CD8-positive, alpha-beta memory T cell (primary cell): ENCODE measurements around the gene PUM2. TPM values are rescaled to one million over a fixed set of nuclear protein-coding genes. Genes with fewer than 3 reads are reported as not detected.

Experiments used
- CTCF ChIA-PET: fragments of 350-600 bp; sonication (Branson Sonifier 250); formaldehyde crosslinking; loops from one replicate; lab custom pipeline; 2021; ENCODE audit warnings: antibody characterized with exemption; lab: Charles Lee
- POLR2A ChIA-PET: fragments of 350-600 bp; sonication (Branson Sonifier 250); formaldehyde crosslinking; loops from one replicate; lab custom pipeline; 2021; ENCODE audit warnings: antibody characterized with exemption; lab: Charles Lee
- DNase-seq, 5 donors: peaks; one replicate each; pipeline versions ENCODE4 v3.0.0 to v3.0.0-alpha.2; 2020 to 2022; ENCODE audit warnings: mixed read lengths in 1 of 5
- H3K27ac ChIP-seq: one replicate; pipeline ENCODE4 v1.7.0; 2013; ENCODE audit warnings: low read depth, mild to moderate bottlenecking, low read length, moderate library complexity
- H3K27me3 ChIP-seq: 2 replicates; pipeline ENCODE4 v1.7.0; 2013; ENCODE audit warnings: low read length, mild to moderate bottlenecking; ENCODE audit not compliant: insufficient read depth, poor library complexity, severe bottlenecking
- H3K36me3 ChIP-seq: 2 replicates; pipeline ENCODE4 v1.7.0; 2013; ENCODE audit warnings: mild to moderate bottlenecking, low read length, moderate library complexity; ENCODE audit not compliant: insufficient read depth
- H3K4me1 ChIP-seq: 2 replicates; pipeline ENCODE4 v1.7.0; 2013; ENCODE audit warnings: mild to moderate bottlenecking, low read length, moderate library complexity; ENCODE audit not compliant: insufficient read depth
- H3K4me3 ChIP-seq: 2 replicates; pipeline ENCODE4 v1.7.0; 2013; ENCODE audit warnings: mild to moderate bottlenecking, low read length
- H3K9me3 ChIP-seq: 2 replicates; pipeline ENCODE4 v1.7.0; 2013; ENCODE audit warnings: mild to moderate bottlenecking, low read length
- H3K27ac Mint-ChIP-seq, 8 donors: one replicate each; pipeline ENCODE4 v1.8.0; 2020 to 2021; ENCODE audit warnings: mixed read lengths in 8 of 8, mild to moderate bottlenecking in 6 of 8, inconsistent platforms in 3 of 8, moderate library complexity in 3 of 8
- H3K27me3 Mint-ChIP-seq, 2 donors: one replicate each; pipeline ENCODE4 v1.8.0; 2020 to 2021; ENCODE audit warnings: mixed read lengths in 2 of 2, mild to moderate bottlenecking in 1 of 2, moderate library complexity in 1 of 2
- H3K36me3 Mint-ChIP-seq, 3 donors: one replicate each; pipeline ENCODE4 v1.8.0; 2020 to 2021; ENCODE audit warnings: mixed read lengths in 3 of 3, inconsistent platforms in 1 of 3, mild to moderate bottlenecking in 1 of 3
- H3K4me1 Mint-ChIP-seq, 3 donors: one replicate each; pipeline ENCODE4 v1.8.0; 2020 to 2021; ENCODE audit warnings: mixed read lengths in 3 of 3, inconsistent platforms in 1 of 3, mild to moderate bottlenecking in 1 of 3
- H3K4me3 Mint-ChIP-seq, 7 donors: one replicate each; pipeline ENCODE4 v1.8.0; 2020 to 2021; ENCODE audit warnings: mixed read lengths in 7 of 7, mild to moderate bottlenecking in 6 of 7, moderate library complexity in 4 of 7, inconsistent platforms in 2 of 7
- H3K9me3 Mint-ChIP-seq, 5 donors: one replicate each; pipeline ENCODE4 v1.8.0; 2020 to 2022; ENCODE audit warnings: mixed read lengths in 5 of 5, mild to moderate bottlenecking in 3 of 5, moderate library complexity in 2 of 5, inconsistent platforms in 1 of 5
- polyA plus RNA-seq: library from polyadenylated mRNA; unstranded; fragments of 300-500 nt; fragmentation: Illumina TruSeq; gene quantifications from one replicate; pipeline ENCODE4 v1.2.3, GENCODE V29; 2021
- total RNA-seq, 2 experiments: library from RNA; stranded (reverse); gene quantifications; one replicate each; pipeline ENCODE4 v1.2.3, GENCODE V29; 2021

Gene PUM2
- total and polyA plus RNA-seq, 3 experiments from 2014 or later, result 17.0 to 121 (median 120) TPM

DNA sequence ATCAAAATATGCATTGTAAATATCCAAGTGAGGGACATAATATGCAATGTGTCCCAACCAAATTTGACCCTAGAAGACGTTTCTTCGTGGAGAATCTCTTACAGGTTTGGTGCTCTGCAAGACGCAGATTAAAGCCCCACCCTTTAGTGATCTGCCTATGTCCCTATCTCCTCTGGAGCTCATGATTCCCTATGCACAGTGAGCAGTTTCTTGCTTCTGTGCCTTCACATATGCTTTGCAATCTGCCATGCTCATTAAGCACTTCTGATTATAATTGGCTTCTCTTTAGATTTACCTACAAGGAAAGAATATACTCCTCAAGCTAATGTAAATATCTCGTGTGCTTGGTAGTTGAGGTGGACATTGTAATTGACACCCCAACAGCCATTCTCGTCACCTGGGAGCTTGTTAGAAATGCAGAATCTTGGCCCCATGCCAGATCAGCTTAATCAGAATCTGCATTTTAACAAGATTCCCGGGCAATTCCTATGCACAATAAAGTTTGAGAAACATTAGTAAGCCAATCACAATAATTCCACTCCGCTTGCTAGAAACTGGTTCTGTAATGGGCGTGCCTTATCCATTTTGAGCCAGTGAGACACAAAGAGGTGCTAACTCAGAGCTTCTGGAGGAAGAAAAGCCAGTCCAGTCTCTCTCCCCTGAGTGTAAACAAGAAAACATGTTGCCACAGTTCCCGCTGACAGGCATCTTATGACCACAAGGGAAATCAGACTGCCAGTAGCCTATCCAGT is 2.8 kb upstream of the PUM2 start:
- H3K27ac Mint-ChIP-seq, result peak overlapping the region in 5 of 8 donors; percentile 32 to 85 (median 66)
- Histone ChIP-seq H3K27ac (no peak overlapping the region), H3K4me3 (no peak overlapping the region), H3K4me1 (peaks cover 28% of the 10 kb centered on the region), H3K27me3 (no peaks in the 10 kb centered on the region), H3K36me3 (no peaks in the 10 kb centered on the region), H3K9me3 (no peaks in the 10 kb centered on the region)
- no peak for DNase-seq
- H3K4me1 Mint-ChIP-seq, result peaks cover 16% of the 10 kb centered on the region in 3 donors
- no peaks in the 10 kb centered on the region for H3K9me3 Mint-ChIP-seq
- no peaks in the 10 kb centered on the region for H3K27me3 Mint-ChIP-seq
- H3K4me3 Mint-ChIP-seq, result peak overlapping the region in 1 of 7 donors; percentile 61
- CTCF ChIA-PET, result interaction anchor here (1.2 to 1.6 kb wide), 3 partner anchors 27 to 290 kb away, joined by 3 read pairs; no protein-coding TSS in a partner anchor
- H3K36me3 Mint-ChIP-seq, result peaks cover 0 to 9% (median 3%) of the 10 kb centered on the region in 3 donors
- POLR2A ChIA-PET, result interaction anchor here (2.7 kb wide), 1 partner anchor 94 kb away, joined by 20 read pairs; the partner anchor contains the start of gene RHOB

DNA sequence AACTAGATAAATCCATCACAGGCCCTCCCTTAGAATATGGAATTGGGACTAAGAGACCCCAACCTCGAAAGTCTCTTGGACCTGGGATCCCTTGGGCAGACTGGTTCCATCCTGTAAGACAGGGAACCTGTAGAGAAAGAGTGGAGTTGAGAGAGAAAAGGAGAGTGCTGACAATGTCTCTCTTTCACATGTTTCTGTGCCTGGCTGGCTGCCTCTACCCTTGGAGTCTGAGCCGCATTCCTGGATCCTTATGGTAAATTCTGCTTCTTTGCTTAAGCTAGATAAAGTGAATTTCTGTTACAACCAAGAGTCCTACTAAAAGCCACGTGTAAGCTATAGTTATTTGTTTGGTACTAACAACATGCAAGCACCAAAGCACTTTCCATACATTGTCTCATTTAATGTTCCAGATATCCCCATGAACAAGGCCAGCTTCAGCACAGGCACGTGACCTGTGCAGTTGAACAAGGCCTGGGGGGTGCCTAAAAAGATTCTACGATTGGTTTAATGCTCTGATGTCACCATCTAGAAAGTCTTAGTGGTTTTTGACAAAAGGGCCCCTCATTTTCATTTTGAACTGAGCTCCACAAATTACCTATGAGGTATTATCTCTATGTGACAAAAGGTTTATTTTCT is 2.1 kb upstream of the PUM2 start:
- Mint-ChIP-seq H3K27ac (peak overlapping the region in 2 of 8 donors; percentile 32 to 78), H3K4me1 (peaks cover 20 to 22% (median 21%) of the 10 kb centered on the region in 3 donors)

DNA sequence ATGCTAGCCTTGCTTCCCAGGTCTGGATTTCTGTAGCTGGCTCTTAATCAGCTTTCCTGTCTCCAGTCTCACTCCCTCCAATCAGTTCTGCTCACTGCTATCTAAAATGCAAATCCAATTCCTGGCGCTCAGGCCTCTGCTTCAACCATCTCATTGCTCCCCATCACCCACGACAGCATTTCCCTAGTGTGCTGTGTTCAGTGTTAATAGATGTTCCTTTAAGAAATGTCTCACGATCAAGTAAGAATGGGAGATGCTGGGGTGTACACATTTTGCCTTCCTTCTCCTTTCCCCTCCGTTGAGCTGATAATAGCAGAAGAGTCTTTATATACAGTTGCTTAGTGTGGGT is 1.6 kb upstream of the PUM2 start:
- H3K9me3 Mint-ChIP-seq, result no peaks in the 10 kb centered on the region
- peaks cover 38% of the 10 kb centered on the region for H3K4me1 ChIP-seq
- H3K4me3 Mint-ChIP-seq, result no peak overlapping the region
- H3K9me3 ChIP-seq, result no peaks in the 10 kb centered on the region
- peaks cover 0 to 14% (median 4%) of the 10 kb centered on the region in 3 donors for H3K36me3 Mint-ChIP-seq
- H3K27ac Mint-ChIP-seq, result no peak overlapping the region
- H3K36me3 ChIP-seq, result no peaks in the 10 kb centered on the region
- peak overlapping the region; percentile 89 for H3K27ac ChIP-seq
- POLR2A ChIA-PET, result interaction anchor here (2.7 kb wide), 1 partner anchor 95 kb away, joined by 20 read pairs; the partner anchor contains the start of gene RHOB
- H3K4me3 ChIP-seq, result peak overlapping the region; percentile 88
- H3K27me3 ChIP-seq, result no peaks in the 10 kb centered on the region
- no peaks in the 10 kb centered on the region for H3K27me3 Mint-ChIP-seq
- peaks cover 24 to 26% (median 26%) of the 10 kb centered on the region in 3 donors for H3K4me1 Mint-ChIP-seq
- DNase-seq, result no peak
- CTCF ChIA-PET, result interaction anchor here (1.4 to 1.8 kb wide), 5 partner anchors 26 to 299 kb away, joined by 3 to 14 read pairs (median 3); partner anchors contain the start of genes HS1BP3 and RHOB

More for the DNA sequence above, 2.1 kb upstream of the PUM2 start:
- H3K9me3 ChIP-seq, result no peaks in the 10 kb centered on the region
- H3K27me3 ChIP-seq, result no peaks in the 10 kb centered on the region
- H3K4me3 ChIP-seq, result no peak overlapping the region
- ChIA-PET CTCF (interaction anchor here (1.2 to 1.8 kb wide), 5 partner anchors 26 to 298 kb away, joined by 3 to 14 read pairs (median 3); partner anchors contain the start of gene HS1BP3), POLR2A (interaction anchor here (2.7 kb wide), 1 partner anchor 94 kb away, joined by 20 read pairs; the partner anchor contains the start of gene RHOB)
- Mint-ChIP-seq H3K27me3 (no peaks in the 10 kb centered on the region), H3K36me3 (peaks cover 0 to 12% (median 4%) of the 10 kb centered on the region in 3 donors), H3K4me3 (no peak overlapping the region), H3K9me3 (no peaks in the 10 kb centered on the region)
- H3K27ac ChIP-seq, result peak overlapping the region; percentile 89
- H3K4me1 ChIP-seq, result peaks cover 33% of the 10 kb centered on the region
- no peak for DNase-seq
- no peaks in the 10 kb centered on the region for H3K36me3 ChIP-seq

DNA sequence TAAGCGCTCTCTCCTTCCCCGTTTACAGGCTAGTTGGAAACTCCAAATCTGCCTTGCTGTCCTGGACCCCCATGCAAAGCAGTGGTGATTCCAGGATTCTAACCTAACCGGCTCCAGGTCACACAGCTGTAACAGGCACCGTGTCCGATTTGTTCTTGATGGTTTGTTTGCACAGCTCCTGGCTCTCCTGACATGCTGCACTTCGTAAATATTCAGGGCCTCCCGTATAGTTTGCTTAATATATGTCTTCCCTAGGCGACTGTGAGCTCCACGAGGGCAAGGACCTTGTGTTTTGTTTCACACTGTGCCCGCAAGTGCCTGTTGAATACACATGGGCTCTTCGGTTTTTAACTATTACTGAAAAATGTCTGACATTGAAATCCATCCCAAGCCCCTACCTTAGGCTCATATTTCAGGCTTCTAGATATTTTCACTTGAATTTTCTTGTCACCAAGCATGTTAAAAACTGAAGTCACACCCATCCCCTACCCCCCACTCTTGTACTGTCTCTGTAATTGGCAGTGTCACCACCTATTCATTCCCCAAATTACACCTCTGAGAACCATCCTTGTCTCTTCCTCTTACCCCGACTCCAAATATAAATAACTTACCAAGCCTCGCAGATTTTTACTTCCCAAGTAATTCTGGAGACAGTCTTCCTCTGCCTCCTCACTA is 1.0 kb upstream of the PUM2 start:
- Mint-ChIP-seq H3K4me3 (no peak overlapping the region), H3K36me3 (peaks cover 0 to 14% (median 6%) of the 10 kb centered on the region in 3 donors), H3K27me3 (no peaks in the 10 kb centered on the region), H3K27ac (no peak overlapping the region), H3K9me3 (no peaks in the 10 kb centered on the region), H3K4me1 (peaks cover 29 to 32% (median 31%) of the 10 kb centered on the region in 3 donors)
- H3K4me3 ChIP-seq, result peak overlapping the region; percentile 88
- no peak for DNase-seq
- ChIA-PET POLR2A (interaction anchor here (2.7 kb wide), 1 partner anchor 95 kb away, joined by 20 read pairs; the partner anchor contains the start of gene RHOB), CTCF (interaction anchor here (1.4 to 1.8 kb wide), 3 partner anchors 25 to 299 kb away, joined by 3 to 14 read pairs (median 4); partner anchors contain the start of genes HS1BP3 and RHOB)
- H3K36me3 ChIP-seq, result no peaks in the 10 kb centered on the region
- H3K9me3 ChIP-seq, result no peaks in the 10 kb centered on the region
- peaks cover 43% of the 10 kb centered on the region for H3K4me1 ChIP-seq
- H3K27ac ChIP-seq, result peak overlapping the region; percentile 89
- H3K27me3 ChIP-seq, result no peaks in the 10 kb centered on the region

DNA sequence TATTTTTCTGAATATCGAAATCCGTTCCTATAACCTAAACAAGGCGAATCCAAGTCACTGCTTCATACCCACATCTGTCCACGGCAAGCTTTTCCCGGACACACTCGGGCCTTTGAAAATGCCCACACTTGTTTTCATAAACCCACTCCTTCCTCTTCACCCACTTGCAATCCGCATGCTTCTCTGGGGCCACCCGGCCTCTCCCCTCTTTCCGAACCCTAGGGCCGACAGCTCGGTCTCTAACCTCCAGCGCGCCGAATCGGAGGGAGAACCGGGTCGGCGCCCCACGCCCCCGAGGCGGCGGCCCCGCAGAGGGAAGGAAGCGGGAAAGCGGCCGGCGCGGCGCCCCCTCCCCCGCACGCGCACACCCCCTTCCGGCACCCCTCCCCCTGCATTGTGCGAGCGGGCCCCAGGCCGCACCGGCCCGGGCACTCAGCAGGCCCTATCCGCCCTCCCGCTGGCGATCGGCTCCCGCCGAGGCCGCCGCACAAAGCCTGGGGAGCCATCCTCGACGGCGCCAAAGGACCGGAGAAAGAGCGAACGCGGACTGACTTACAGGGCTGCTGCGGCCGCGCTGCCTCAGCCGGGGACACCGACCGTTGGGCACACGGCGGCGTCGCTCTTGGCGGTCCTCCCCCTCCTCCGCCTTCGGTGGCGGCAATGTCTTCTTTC is 467 bp downstream of the PUM2 start:
- peaks cover 58% of the 10 kb centered on the region for H3K4me1 ChIP-seq
- no peaks in the 10 kb centered on the region for H3K36me3 ChIP-seq
- peak overlapping the region; percentile 74 for H3K27ac ChIP-seq
- no peaks in the 10 kb centered on the region for H3K9me3 Mint-ChIP-seq
- H3K27me3 Mint-ChIP-seq, result no peaks in the 10 kb centered on the region
- H3K27me3 ChIP-seq, result no peaks in the 10 kb centered on the region
- DNase-seq, result peak in 4 of 5 donors; percentile 36 to 71 (median 58)
- peak overlapping the region in 7 of 8 donors; percentile 27 to 95 (median 88) for H3K27ac Mint-ChIP-seq
- POLR2A ChIA-PET, result interaction anchor here (0.6 kb wide), 1 partner anchor 17 kb away, joined by 3 read pairs; no protein-coding TSS in a partner anchor
- CTCF ChIA-PET, result interaction anchor here (1.7 kb wide), 1 partner anchor 24 kb away, joined by 8 read pairs; no protein-coding TSS in a partner anchor
- H3K4me3 Mint-ChIP-seq, result peak overlapping the region in 3 of 7 donors; percentile 92 to 94 (median 94)
- H3K4me3 ChIP-seq, result peak overlapping the region; percentile 82
- H3K9me3 ChIP-seq, result no peaks in the 10 kb centered on the region
- H3K36me3 Mint-ChIP-seq, result peaks cover 0 to 20% (median 8%) of the 10 kb centered on the region in 3 donors
- H3K4me1 Mint-ChIP-seq, result peaks cover 43 to 47% (median 46%) of the 10 kb centered on the region in 3 donors

DNA sequence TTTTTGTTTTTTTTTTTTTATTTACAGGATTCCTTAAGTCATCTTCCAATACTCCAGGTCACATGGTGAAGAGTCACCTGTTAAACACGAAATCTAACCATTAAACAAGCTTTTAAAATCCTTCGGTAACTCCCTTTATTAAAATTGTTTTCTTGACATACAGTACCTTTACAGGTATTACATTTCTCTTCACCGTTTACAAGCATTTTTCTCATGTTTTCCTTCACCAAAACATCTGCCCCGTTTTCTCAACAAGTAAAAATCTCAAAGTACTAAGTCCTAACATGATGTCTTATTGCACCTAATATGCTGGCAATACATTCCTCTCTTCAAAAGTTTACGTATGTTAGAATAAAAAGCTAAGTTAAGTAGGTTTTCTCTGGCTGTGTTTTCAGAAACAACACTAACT is 1.1 kb downstream of the PUM2 start:
- H3K9me3 Mint-ChIP-seq, result no peaks in the 10 kb centered on the region
- peak overlapping the region in 3 of 7 donors; percentile 92 to 94 (median 94) for H3K4me3 Mint-ChIP-seq
- ChIA-PET CTCF (interaction anchor here (1.7 kb wide), 1 partner anchor 23 kb away, joined by 8 read pairs; no protein-coding TSS in a partner anchor), POLR2A (interaction anchor here (0.5 to 0.6 kb wide), 3 partner anchors 16 to 298 kb away, joined by 3 to 4 read pairs (median 3); partner anchors contain the start of gene LAPTM4A)
- peaks cover 0 to 21% (median 8%) of the 10 kb centered on the region in 3 donors for H3K36me3 Mint-ChIP-seq
- H3K4me1 ChIP-seq, result peaks cover 62% of the 10 kb centered on the region
- peak overlapping the region; percentile 74 for H3K27ac ChIP-seq
- no peak for DNase-seq
- H3K36me3 ChIP-seq, result no peaks in the 10 kb centered on the region
- H3K9me3 ChIP-seq, result no peaks in the 10 kb centered on the region
- H3K27me3 ChIP-seq, result no peaks in the 10 kb centered on the region
- peak overlapping the region; percentile 82 for H3K4me3 ChIP-seq
- H3K4me1 Mint-ChIP-seq, result peaks cover 45 to 53% (median 53%) of the 10 kb centered on the region in 3 donors
- H3K27ac Mint-ChIP-seq, result peak overlapping the region in 7 of 8 donors; percentile 27 to 95 (median 88)
- no peaks in the 10 kb centered on the region for H3K27me3 Mint-ChIP-seq
